Measurements from ENCODE around the gene ACTR10.

Gene ACTR10

GRCh38 chr14:58227096-58227819 is 27.3 kb downstream of the ACTR10 start:
- Mint-ChIP-seq H3K36me3 (ENCODE audit: low read depth) (peaks cover 42% of the 10 kb centered on the region), H3K4me1 (no peaks in the 10 kb centered on the region), H3K27me3 (ENCODE audit: low read depth) (no peaks in the 10 kb centered on the region), H3K9me3 (no peaks in the 10 kb centered on the region), H3K4me3 (no peak overlapping the region), H3K27ac (no peak overlapping the region)
- TF ChIP-seq CTCF (IDR thresholded peaks at IDR 0.05; ENCODE audit: unreplicated experiment in 3 of 3), result no peak

GRCh38 chr14:58238252-58239243 is 38.6 kb downstream of the ACTR10 start:
- H3K27ac Mint-ChIP-seq, result no peak overlapping the region
- H3K9me3 Mint-ChIP-seq, result no peaks in the 10 kb centered on the region
- peaks cover 14% of the 10 kb centered on the region for H3K36me3 Mint-ChIP-seq (ENCODE audit: low read depth)
- H3K27me3 Mint-ChIP-seq (ENCODE audit: low read depth), result peaks cover 3% of the 10 kb centered on the region
- peaks cover 15% of the 10 kb centered on the region for H3K4me1 Mint-ChIP-seq
- TF ChIP-seq CTCF (IDR thresholded peaks at IDR 0.05; ENCODE audit: unreplicated experiment in 3 of 3), result no peak
- no peak overlapping the region for H3K4me3 Mint-ChIP-seq

GRCh38 chr14:58239244-58240195 is 39.6 kb downstream of the ACTR10 start:
- Mint-ChIP-seq H3K9me3 (no peaks in the 10 kb centered on the region), H3K4me1 (peaks cover 23% of the 10 kb centered on the region), H3K27ac (no peak overlapping the region), H3K4me3 (no peak overlapping the region), H3K36me3 (ENCODE audit: low read depth) (peaks cover 6% of the 10 kb centered on the region), H3K27me3 (ENCODE audit: low read depth) (peaks cover 3% of the 10 kb centered on the region)
- no peak for TF ChIP-seq CTCF (IDR thresholded peaks at IDR 0.05; ENCODE audit: unreplicated experiment in 3 of 3)

GRCh38 chr14:58243790-58244555 is 44.0 kb downstream of the ACTR10 start:
- no peak for TF ChIP-seq CTCF (IDR thresholded peaks at IDR 0.05; ENCODE audit: unreplicated experiment in 3 of 3)
- Mint-ChIP-seq H3K27ac (peak overlapping the region; percentile 98 to 99 (median 99)), H3K36me3 (ENCODE audit: low read depth) (peaks cover 8% of the 10 kb centered on the region), H3K4me1 (peaks cover 50% of the 10 kb centered on the region), H3K9me3 (no peaks in the 10 kb centered on the region), H3K4me3 (peak overlapping the region; percentile 98 to 99 (median 98)), H3K27me3 (ENCODE audit: low read depth) (peaks cover 3% of the 10 kb centered on the region)
